Measurements from ENCODE around the gene CABCOCO1.

The CABCOCO1 gene

GRCh38 chr10:61628875-61629513 lies 33.7 kb upstream of the CABCOCO1 start:
- DNase-seq (ENCODE audit: low read depth), result no peak

GRCh38 chr10:61629576-61629975 lies 33.2 kb upstream of the CABCOCO1 start:
- H3K4me3 ChIP-seq (ENCODE audit: low read depth, low read length), result no peak overlapping the region
- DNase-seq (ENCODE audit: low read depth), result no peak
- TF ChIP-seq CTCF (IDR thresholded peaks at IDR 0.05; ENCODE audit: control insufficient read depth, extremely low read depth, insufficient read depth), result no peak

More at GRCh38 chr10:61628875-61629513, 33.7 kb upstream of the CABCOCO1 start:
- no peak overlapping the region for H3K4me3 ChIP-seq (ENCODE audit: low read depth, low read length)
- TF ChIP-seq CTCF (IDR thresholded peaks at IDR 0.05; ENCODE audit: control insufficient read depth, extremely low read depth, insufficient read depth), result no peak

GRCh38 chr10:61632057-61632670 lies 30.6 kb upstream of the CABCOCO1 start:
- no peak overlapping the region for H3K4me3 ChIP-seq (ENCODE audit: low read depth, low read length)
- TF ChIP-seq CTCF (IDR thresholded peaks at IDR 0.05; ENCODE audit: control insufficient read depth, extremely low read depth, insufficient read depth), result no peak
- DNase-seq (ENCODE audit: low read depth), result no peak

- DNase-seq (ENCODE audit: low read depth), result no peak
- no peak for TF ChIP-seq CTCF (IDR thresholded peaks at IDR 0.05; ENCODE audit: control insufficient read depth, extremely low read depth, insufficient read depth)
These were observed 29.1 kb upstream of the CABCOCO1 start for GRCh38 chr10:61633665-61634064.

GRCh38 chr10:61634746-61635145 lies 28.0 kb upstream of the CABCOCO1 start:
- no peak for TF ChIP-seq CTCF (IDR thresholded peaks at IDR 0.05; ENCODE audit: control insufficient read depth, extremely low read depth, insufficient read depth)
- DNase-seq (ENCODE audit: low read depth), result no peak
- no peak overlapping the region for H3K4me3 ChIP-seq (ENCODE audit: low read depth, low read length)

More at GRCh38 chr10:61633665-61634064, 29.1 kb upstream of the CABCOCO1 start:
- no peak overlapping the region for H3K4me3 ChIP-seq (ENCODE audit: low read depth, low read length)

- TF ChIP-seq CTCF (IDR thresholded peaks at IDR 0.05; ENCODE audit: control insufficient read depth, extremely low read depth, insufficient read depth), result no peak
- H3K4me3 ChIP-seq (ENCODE audit: low read depth, low read length), result no peak overlapping the region
- DNase-seq (ENCODE audit: low read depth), result no peak
These were observed 27.3 kb upstream of the CABCOCO1 start for GRCh38 chr10:61635471-61635870.

GRCh38 chr10:61635932-61636331 lies 26.8 kb upstream of the CABCOCO1 start:
- no peak for TF ChIP-seq CTCF (IDR thresholded peaks at IDR 0.05; ENCODE audit: control insufficient read depth, extremely low read depth, insufficient read depth)
- no peak for DNase-seq (ENCODE audit: low read depth)
- H3K4me3 ChIP-seq (ENCODE audit: low read depth, low read length), result no peak overlapping the region

All from LNCaP clone FGC (cell line).